SK-N-SH treated with all-trans-retinoic acid at 6 μM for 48 hours (cell line): Measurements from ENCODE around the gene UBE2H.
"Not testable (repeated sequence)": the region's sequence is repeated elsewhere in the genome, so short reads cannot be mapped to it uniquely, and the experiment has no call there.

Source experiments
- ARNTL ChIP-seq: fragments of 450-650 bp; formaldehyde crosslinking; IDR thresholded peaks from 2 replicates; pipeline ENCODE4 v1.5.0; 2020; ENCODE audit warnings: low read depth, mild to moderate bottlenecking, moderate library complexity, borderline replicate concordance
- BACH2 ChIP-seq: fragments of 250-450 bp; sonication (Bioruptor Pico); IDR thresholded peaks from 2 replicates; pipeline ENCODE4 v1.9.0; 2021; ENCODE audit warnings: mild to moderate bottlenecking, borderline replicate concordance
- CREB5 ChIP-seq: fragments of 250-450 bp; sonication (Bioruptor Pico); IDR thresholded peaks from 2 replicates; pipeline ENCODE4 v1.5.1; 2020; ENCODE audit warnings: low read depth, mild to moderate bottlenecking, moderate library complexity
- CSRNP3 ChIP-seq: fragments of 250-450 bp; sonication (Bioruptor Pico); IDR thresholded peaks from 2 replicates; pipeline ENCODE4 v1.5.1; 2021; ENCODE audit warnings: mild to moderate bottlenecking, moderate library complexity
- RARB ChIP-seq: fragments of 250-450 bp; sonication (Bioruptor Pico); IDR thresholded peaks from 2 replicates; pipeline ENCODE4 v1.8.0; 2021; ENCODE audit warnings: mild to moderate bottlenecking, moderate library complexity
- TSHZ2 ChIP-seq: fragments of 250-450 bp; sonication (Bioruptor Pico); IDR thresholded peaks from 2 replicates; pipeline ENCODE4 v1.5.0; 2020; ENCODE audit warnings: mild to moderate bottlenecking, moderate library complexity
- ZFP3 ChIP-seq: fragments of 250-450 bp; sonication (Bioruptor Pico); IDR thresholded peaks from 2 replicates; pipeline ENCODE4 v1.5.0; 2020; ENCODE audit warnings: mild to moderate bottlenecking, moderate library complexity
- ZFP30 ChIP-seq: fragments of 450-650 bp; formaldehyde crosslinking; IDR thresholded peaks from 2 replicates; pipeline ENCODE4 v1.5.0; 2022; ENCODE audit warnings: mild to moderate bottlenecking, moderate library complexity
- ZNF70 ChIP-seq: fragments of 450-650 bp; formaldehyde crosslinking; IDR thresholded peaks from 2 replicates; pipeline ENCODE4 v1.5.0; 2020; ENCODE audit warnings: mild to moderate bottlenecking, moderate library complexity

GRCh38 chr7:129823143-129823542, 129.6 kb downstream of the UBE2H start:
- not testable (repeated sequence) for TF ChIP-seq CSRNP3 (CRISPR knock-in tag); RARB (CRISPR knock-in tag); ZFP3; ZNF70 (CRISPR knock-in tag); BACH2 (CRISPR knock-in tag); TSHZ2 (CRISPR knock-in tag); ARNTL (CRISPR knock-in tag); ZFP30 (CRISPR knock-in tag); CREB5
